ENCODE data around the gene RSBN1L.

The RSBN1L gene

GRCh38 chr7:77687747-77688144, 8.5 kb upstream of the RSBN1L start:
- TF ChIP-seq CTCF (conservative IDR thresholded peaks at IDR 0.05): no peak
- peak overlapping the region; percentile 80 for H3K27ac ChIP-seq

GRCh38 chr7:77690289-77690688, 6.0 kb upstream of the RSBN1L start:
- TF ChIP-seq CTCF (conservative IDR thresholded peaks at IDR 0.05): no peak
- 0 out of 2 replicates have a peak overlapping the region, but pooled peaks have one; percentile 5 for H3K27ac ChIP-seq

- TF ChIP-seq CTCF (conservative IDR thresholded peaks at IDR 0.05): no peak
- no peak overlapping the region for H3K27ac ChIP-seq
Observed at GRCh38 chr7:77691892-77692491, 4.3 kb upstream of the RSBN1L start.

GRCh38 chr7:77693830-77694583, 2.3 kb upstream of the RSBN1L start:
- H3K27ac ChIP-seq: no peak overlapping the region
- TF ChIP-seq CTCF (conservative IDR thresholded peaks at IDR 0.05): no peak

GRCh38 chr7:77696643-77697534, 630 bp downstream of the RSBN1L start:
- TF ChIP-seq CTCF (conservative IDR thresholded peaks at IDR 0.05): no peak
- peak overlapping the region; percentile 98 for H3K27ac ChIP-seq

GRCh38 chr7:77697535-77697831, 1.2 kb downstream of the RSBN1L start:
- peak overlapping the region; percentile 98 for H3K27ac ChIP-seq
- TF ChIP-seq CTCF (conservative IDR thresholded peaks at IDR 0.05): no peak

- no peak for TF ChIP-seq CTCF (conservative IDR thresholded peaks at IDR 0.05)
Observed at GRCh38 chr7:77698042-77698625, 1.9 kb downstream of the RSBN1L start.

More at GRCh38 chr7:77698042-77698625, 1.9 kb downstream of the RSBN1L start:
- H3K27ac ChIP-seq: peak overlapping the region; percentile 98
